ENCODE results near the gene CTPS1.

DNA sequence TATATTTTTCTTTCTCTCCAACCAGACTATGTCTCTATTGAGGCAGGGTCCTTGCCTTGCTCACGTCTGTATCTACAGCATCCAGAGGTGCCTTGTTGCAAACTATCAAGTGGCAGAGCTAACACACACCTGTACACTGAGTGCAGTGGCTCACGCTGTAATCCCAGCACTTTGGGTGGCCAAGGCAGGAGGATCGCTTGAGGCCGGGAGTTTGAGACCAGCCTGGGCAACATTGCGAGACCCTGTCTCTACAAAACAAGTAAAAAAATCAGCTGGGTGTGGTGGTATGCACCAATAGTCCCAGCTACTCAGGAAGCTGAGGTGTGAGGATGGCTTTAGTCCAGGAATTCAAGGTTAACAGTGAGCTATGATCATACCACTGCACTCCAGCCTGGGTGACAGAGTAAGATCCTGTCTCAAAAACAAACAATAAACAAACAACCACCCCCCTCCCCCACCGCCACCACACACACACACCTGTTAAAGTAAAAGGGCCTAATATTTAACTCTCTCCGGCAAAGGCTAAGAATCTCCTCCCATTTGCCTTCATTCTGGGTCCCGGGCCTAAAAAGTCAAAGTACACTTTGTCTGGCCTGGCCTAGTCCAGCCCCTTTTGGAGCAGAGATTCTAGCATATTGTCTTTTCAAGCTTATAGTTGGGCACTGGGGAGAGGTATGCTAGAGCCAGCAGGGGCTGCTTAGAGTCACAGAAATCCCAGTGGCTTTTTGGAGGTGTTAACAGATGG is 51.5 kb downstream of the CTPS1 start:
- TF ChIP-seq, protein P1, sequence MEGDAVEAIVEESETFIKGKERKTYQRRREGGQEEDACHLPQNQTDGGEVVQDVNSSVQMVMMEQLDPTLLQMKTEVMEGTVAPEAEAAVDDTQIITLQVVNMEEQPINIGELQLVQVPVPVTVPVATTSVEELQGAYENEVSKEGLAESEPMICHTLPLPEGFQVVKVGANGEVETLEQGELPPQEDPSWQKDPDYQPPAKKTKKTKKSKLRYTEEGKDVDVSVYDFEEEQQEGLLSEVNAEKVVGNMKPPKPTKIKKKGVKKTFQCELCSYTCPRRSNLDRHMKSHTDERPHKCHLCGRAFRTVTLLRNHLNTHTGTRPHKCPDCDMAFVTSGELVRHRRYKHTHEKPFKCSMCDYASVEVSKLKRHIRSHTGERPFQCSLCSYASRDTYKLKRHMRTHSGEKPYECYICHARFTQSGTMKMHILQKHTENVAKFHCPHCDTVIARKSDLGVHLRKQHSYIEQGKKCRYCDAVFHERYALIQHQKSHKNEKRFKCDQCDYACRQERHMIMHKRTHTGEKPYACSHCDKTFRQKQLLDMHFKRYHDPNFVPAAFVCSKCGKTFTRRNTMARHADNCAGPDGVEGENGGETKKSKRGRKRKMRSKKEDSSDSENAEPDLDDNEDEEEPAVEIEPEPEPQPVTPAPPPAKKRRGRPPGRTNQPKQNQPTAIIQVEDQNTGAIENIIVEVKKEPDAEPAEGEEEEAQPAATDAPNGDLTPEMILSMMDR (IDR thresholded peaks at IDR 0.05) = no peak
- TF ChIP-seq EP300 (IDR thresholded peaks at IDR 0.05) (no peak), POLR2A (IDR thresholded peaks at IDR 0.05) (no peak)

Data from gastroesophageal sphincter (tissue), 3 donors.